GM13977 (cell line): ENCODE measurements around the gene GALNT5.
"Not testable (repeated sequence)": the region's sequence is repeated elsewhere in the genome, so short reads cannot be mapped to it uniquely, and the experiment has no call there.

ENCODE experiments used
- DNase-seq: peaks from one replicate; pipeline ENCODE4 v3.0.0; 2012; ENCODE audit warnings: low spot score
- in situ Hi-C: fragments of 300-500 bp; cut with MboI; formaldehyde crosslinking; loops from one replicate; pipeline ENCODE4 v1.12.0; 2022; ENCODE audit warnings: low sequenced_read_pairs, low pct_unique_long_range_greater_than_20kb, mixed read lengths, inconsistent platforms; ENCODE audit not compliant: unreplicated experiment
- TF ChIP-seq, protein P1 (sequence below): IDR thresholded peaks from 2 replicates; pipeline ENCODE4 v1.5.1; 2012; ENCODE audit warnings: mild to moderate bottlenecking, control low read depth; ENCODE audit not compliant: insufficient read depth; ENCODE audit errors: extremely low read depth, missing control alignments

Gene GALNT5

DNA sequence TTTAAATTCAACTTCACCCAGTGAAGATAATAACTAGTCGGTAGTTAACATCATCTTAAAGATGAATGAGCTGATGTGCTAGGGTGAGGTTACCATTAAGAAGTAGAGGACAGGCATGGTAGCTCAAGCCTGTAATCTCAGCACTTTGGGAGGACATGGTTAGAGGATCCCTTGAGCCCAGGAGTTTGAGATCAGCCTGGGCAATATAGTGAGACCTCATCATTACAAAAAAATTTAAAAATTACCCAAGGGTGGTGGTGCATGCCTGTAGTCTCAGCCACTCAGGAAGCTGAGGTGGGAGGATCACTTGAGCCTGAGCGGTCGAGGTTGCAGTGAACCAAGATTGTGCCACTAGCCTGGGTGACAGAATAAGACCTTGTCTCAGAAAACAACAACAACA, 4.7 kb downstream of the GALNT5 start:
- DNase-seq, result no peak
- TF ChIP-seq, protein P1, sequence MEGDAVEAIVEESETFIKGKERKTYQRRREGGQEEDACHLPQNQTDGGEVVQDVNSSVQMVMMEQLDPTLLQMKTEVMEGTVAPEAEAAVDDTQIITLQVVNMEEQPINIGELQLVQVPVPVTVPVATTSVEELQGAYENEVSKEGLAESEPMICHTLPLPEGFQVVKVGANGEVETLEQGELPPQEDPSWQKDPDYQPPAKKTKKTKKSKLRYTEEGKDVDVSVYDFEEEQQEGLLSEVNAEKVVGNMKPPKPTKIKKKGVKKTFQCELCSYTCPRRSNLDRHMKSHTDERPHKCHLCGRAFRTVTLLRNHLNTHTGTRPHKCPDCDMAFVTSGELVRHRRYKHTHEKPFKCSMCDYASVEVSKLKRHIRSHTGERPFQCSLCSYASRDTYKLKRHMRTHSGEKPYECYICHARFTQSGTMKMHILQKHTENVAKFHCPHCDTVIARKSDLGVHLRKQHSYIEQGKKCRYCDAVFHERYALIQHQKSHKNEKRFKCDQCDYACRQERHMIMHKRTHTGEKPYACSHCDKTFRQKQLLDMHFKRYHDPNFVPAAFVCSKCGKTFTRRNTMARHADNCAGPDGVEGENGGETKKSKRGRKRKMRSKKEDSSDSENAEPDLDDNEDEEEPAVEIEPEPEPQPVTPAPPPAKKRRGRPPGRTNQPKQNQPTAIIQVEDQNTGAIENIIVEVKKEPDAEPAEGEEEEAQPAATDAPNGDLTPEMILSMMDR, result no peak
- in situ Hi-C loops, result no loop called here

DNA sequence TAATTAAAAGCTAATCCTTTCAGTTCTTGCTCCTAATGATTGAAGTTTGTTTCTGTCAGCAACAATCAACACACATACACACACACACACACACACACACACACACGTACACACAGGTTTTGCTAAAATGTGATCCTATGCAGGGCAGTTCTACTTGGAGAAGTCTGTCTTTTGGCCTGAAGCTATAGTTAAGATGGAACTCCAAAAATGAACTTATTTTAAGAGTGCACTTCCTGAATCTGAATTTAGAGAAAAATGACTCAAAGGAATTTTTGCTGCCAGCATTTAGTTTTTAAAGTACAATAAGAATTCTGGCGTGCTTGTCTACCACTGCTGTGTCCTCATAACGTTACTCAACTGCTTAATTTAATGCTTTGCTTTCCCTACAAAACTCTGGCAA, 6.6 kb downstream of the GALNT5 start:
- in situ Hi-C loops, result no loop called here
- no peak for DNase-seq
- TF ChIP-seq, protein P1, result no peak

DNA sequence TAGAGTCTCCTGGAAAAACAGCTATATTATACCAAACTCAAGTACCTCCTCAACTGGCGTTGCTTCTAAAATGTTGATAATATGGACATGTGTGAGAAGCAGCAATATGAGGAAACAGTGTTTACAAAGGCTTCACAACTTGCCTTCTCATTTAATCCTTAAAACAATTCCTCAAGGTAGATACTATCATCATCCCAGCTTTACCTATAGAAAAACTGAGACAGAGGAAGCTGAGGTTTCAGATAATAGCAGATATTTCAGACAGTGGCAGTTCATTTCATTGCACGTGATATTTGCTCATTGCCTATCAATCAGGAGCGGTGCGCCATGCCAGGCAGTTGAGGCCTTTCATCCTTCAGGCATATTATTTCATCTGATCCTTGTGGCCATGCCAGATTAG, 8.3 kb downstream of the GALNT5 start:
- TF ChIP-seq, protein P1, result no peak
- DNase-seq, result no peak
- in situ Hi-C loops, result no loop called here

DNA sequence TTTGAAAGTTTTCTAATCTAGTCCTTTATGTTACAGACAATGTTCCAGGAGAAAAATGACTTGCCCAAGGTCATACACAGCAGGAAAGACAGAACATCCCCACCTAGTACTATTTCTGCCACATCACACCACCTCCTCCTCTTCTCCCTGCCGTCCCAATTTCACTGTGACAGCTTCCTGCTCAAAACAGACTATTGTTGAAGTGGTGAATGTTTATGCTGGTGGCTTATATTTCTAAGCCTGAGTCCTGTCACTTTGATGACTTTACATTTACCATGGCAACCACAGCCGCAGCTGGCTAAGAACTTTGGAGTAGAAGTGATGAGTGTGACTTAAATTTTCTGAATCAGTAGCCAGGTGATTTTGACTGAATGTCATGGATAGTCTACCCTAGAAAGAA, 10.0 kb downstream of the GALNT5 start:
- DNase-seq, result no peak
- TF ChIP-seq, protein P1, result no peak
- in situ Hi-C loops, result no loop called here

DNA sequence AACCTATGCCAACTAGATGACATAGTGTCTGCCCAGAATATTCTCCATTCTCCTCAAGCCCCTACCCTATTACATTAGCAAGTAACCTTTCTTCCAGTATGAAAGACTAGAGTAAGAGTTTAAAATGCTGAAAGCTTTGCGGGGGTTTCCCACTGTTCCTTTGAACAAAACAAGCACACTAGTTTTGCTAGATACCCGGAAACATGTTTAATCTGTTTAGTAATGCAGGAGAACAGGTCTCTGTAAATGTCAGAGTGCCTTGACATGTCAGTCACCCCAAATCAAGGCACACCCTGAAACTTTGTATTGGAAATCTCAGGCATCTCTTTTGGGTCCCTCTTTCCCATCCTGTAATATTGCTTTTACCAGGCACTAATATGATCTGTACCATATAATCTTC, 11.6 kb downstream of the GALNT5 start:
- in situ Hi-C loops, result no loop called here
- DNase-seq, result no peak
- TF ChIP-seq, protein P1, result no peak

DNA sequence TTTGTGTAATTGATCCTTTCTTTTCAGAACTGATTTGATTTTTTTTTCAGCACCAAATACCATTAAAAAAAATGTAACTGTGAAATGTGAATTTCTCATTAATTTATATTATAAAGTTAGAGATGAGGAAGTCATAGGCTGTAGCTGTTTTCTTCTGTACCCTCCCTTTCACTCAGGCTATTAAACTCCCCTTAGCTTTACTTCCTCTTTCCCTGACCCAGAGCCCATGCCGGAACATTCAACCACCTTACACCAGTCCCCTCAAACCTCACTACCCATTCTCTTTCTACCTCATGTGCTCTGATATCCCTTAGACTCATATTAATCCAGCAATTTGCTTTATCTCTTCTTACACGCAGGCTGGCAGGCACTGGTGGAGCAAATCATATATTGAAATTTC, 12.4 kb downstream of the GALNT5 start:
- in situ Hi-C loops, result no loop called here
- TF ChIP-seq, protein P1, result no peak
- no peak for DNase-seq

DNA sequence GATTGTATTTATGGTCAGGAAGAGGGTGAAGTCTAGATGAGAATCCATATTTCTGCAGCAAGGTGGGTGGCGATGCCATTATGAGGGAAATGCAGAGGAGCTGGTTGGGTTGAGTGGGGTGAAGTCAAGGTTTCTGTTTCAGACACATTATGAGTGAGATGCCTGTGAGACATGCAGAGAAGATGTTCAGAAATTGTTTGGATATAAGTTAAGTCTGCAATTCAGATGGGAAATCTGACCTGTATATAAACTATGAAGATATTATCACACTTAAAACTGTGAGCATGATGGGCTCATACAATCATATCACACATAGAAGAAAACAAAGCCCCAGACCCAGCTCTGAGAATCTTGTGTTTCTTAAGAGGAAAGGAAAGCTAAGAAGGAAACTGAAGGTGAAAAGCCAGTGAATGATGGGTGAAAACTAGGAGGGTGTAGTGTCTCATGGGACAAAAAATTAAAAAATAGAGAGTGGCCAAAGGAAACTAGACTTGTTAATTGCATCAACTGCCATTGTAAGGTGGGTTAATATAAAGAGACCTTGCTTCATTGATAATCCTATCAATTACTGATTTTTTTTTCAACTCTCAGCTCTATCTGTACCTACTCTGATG, 14.2 kb downstream of the GALNT5 start:
- in situ Hi-C loops, result no loop called here

DNA sequence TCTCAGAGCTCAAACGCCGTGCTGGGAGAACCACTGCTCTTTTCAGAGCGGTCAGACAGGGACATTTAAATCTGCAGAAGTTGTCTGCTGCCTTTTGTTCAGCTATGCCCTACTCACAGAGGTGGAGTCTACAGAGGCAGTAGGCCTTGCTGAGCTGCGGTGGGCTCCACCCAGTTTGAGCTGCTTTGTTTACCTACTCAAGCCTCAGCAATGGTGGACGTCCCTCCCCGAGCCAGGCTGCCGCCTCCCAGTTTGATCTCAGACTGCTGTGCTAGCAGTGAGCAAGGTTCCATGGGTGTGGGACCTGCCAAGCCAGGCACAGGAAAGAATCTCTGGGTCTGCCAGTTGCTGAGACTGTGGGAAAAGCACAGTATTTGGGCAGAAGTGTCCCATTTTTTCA, 21.8 kb downstream of the GALNT5 start:
- in situ Hi-C loops, DNase-seq: not testable (repeated sequence)

More for the DNA sequence above, 14.2 kb downstream of the GALNT5 start:
- TF ChIP-seq, protein P1, result no peak
- no peak for DNase-seq
